GM23248 (cell line): ENCODE measurements around the gene IQGAP2. TPM values are rescaled to one million over a fixed set of nuclear protein-coding genes. Genes with fewer than 3 reads are reported as not detected.

Source experiments
- DNase-seq: peaks from one replicate; pipeline ENCODE4 v3.0.0-alpha.2; 2015
- H2AFZ ChIP-seq: fragments of 200-600 bp; sonication (generic); 2 replicates; pipeline ENCODE4 v1.6.1; 2016; ENCODE audit warnings: antibody characterized with exemption
- H3F3A ChIP-seq: fragments of 200-600 bp; sonication (generic); 2 replicates; pipeline ENCODE4 v1.6.1; 2016; ENCODE audit warnings: mild to moderate bottlenecking, antibody characterized with exemption, mixed run types; ENCODE audit not compliant: insufficient read depth
- H3K27ac ChIP-seq: fragments of 200-600 bp; sonication (generic); 2 replicates; pipeline ENCODE4 v1.5.1; 2016; ENCODE audit warnings: mild to moderate bottlenecking
- H3K27me3 ChIP-seq: fragments of 200-600 bp; sonication (generic); replicated peaks from 2 replicates; pipeline ENCODE4 v1.6.1; 2016; ENCODE audit warnings: mild to moderate bottlenecking; ENCODE audit not compliant: insufficient read depth
- H3K36me3 ChIP-seq: fragments of 200-600 bp; sonication (generic); 2 replicates; pipeline ENCODE4 v1.6.1; 2016; ENCODE audit warnings: low read depth, mild to moderate bottlenecking
- H3K4me1 ChIP-seq: fragments of 200-600 bp; sonication (generic); 2 replicates; pipeline ENCODE4 v1.6.1; 2016; ENCODE audit warnings: mild to moderate bottlenecking; ENCODE audit not compliant: insufficient read depth
- H3K4me2 ChIP-seq: fragments of 200-600 bp; sonication (generic); one replicate; pipeline ENCODE4 v1.6.1; 2016; ENCODE audit warnings: mild to moderate bottlenecking; ENCODE audit not compliant: unreplicated experiment
- H3K4me3 ChIP-seq: fragments of 200-600 bp; sonication (generic); 2 replicates; pipeline ENCODE4 v1.5.1; 2016; ENCODE audit warnings: mild to moderate bottlenecking
- H3K79me2 ChIP-seq: fragments of 200-600 bp; sonication (generic); 2 replicates; pipeline ENCODE4 v1.6.1; 2016; ENCODE audit warnings: mild to moderate bottlenecking; ENCODE audit not compliant: insufficient read depth
- H3K9ac ChIP-seq: fragments of 200-600 bp; sonication (generic); 2 replicates; pipeline ENCODE4 v1.6.1; 2016; ENCODE audit warnings: mild to moderate bottlenecking
- H3K9me2 ChIP-seq: fragments of 200-600 bp; sonication (generic); 2 replicates; pipeline ENCODE4 v1.6.1; 2016; ENCODE audit warnings: mixed run types, mild to moderate bottlenecking, moderate library complexity; ENCODE audit not compliant: insufficient read depth
- H3K9me3 ChIP-seq: fragments of 200-600 bp; sonication (generic); one replicate; pipeline ENCODE4 v1.6.1; 2017; ENCODE audit warnings: low read depth
- H4K20me1 ChIP-seq: fragments of 200-600 bp; sonication (generic); 2 replicates; pipeline ENCODE4 v1.6.0; 2016; ENCODE audit not compliant: insufficient read depth
- EZH2 ChIP-seq: fragments of 200-600 bp; sonication (generic); IDR thresholded peaks from 2 replicates; pipeline ENCODE4 v1.6.1; 2018; ENCODE audit warnings: antibody characterized with exemption, mild to moderate bottlenecking; ENCODE audit not compliant: insufficient read depth, poor library complexity, severe bottlenecking
- EZH2phosphoT487 ChIP-seq: fragments of 200-600 bp; sonication (generic); IDR thresholded peaks from 2 replicates; pipeline ENCODE4 v1.6.1; 2018; ENCODE audit warnings: antibody characterized with exemption, moderate library complexity, mild to moderate bottlenecking, low read depth; ENCODE audit not compliant: insufficient read depth
- WGBS, 2 experiments: methylation state at CpG; one replicate each; pipeline ENCODE4 v1.1.6; 2015 to 2017; ENCODE audit warnings: low lambda C conversion rate in 2 of 2, low coverage in 1 of 2; ENCODE audit errors: missing lambda C conversion rate in 2 of 2; 5-methylcytosine and 5-hydroxymethylcytosine counted together
- in situ Hi-C: fragments of 300-500 bp; cut with MboI; formaldehyde crosslinking; loops from 2 replicates; pipeline ENCODE4 v1.15.0; 2020
- polyA plus RNA-seq: library from polyadenylated mRNA; unstranded; fragments of >200 nt; fragmentation: Nextera tagmentation; extraction: Ambion mirVana; gene quantifications from 2 replicates; pipeline ENCODE4 v1.2.1, GENCODE V29; 2016
- total RNA-seq: library from RNA; depleted of rRNA; stranded (reverse); fragments of >200 nt; shearing (Covaris generic); gene quantifications from 2 replicates; pipeline ENCODE4 v1.2.3, GENCODE V29; 2014

IQGAP2 gene
- total and polyA plus RNA-seq, 2 experiments from 2014 or later: 0.11 TPM; not detected in 1

DNA sequence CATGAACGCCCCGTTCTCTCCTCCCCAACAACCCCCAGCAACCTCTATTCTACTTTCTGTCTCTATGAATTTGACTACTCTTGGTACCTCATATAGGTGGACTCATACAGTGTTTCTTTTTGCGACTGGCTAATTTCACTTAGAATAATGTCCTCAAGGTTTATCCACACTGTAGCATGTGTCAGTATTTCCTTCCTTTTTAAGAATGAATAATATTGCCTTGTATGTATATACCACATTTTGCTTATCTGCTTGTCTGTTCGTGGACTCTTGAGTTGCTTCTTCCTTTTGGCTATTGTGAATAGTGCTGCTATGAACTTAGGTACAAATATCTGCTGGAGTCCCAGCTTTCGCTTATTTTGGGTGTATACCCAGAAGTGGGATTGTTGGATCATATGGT is 42.7 kb downstream of the IQGAP2 start:
- H3K9me3 ChIP-seq: no peaks in the 10 kb centered on the region
- H4K20me1 ChIP-seq: no peaks in the 10 kb centered on the region
- H3K9ac ChIP-seq: no peak overlapping the region
- 50 to 55% methylated on average over 5 of the region's 5 CpGs for WGBS, 2 experiments
- TF ChIP-seq EZH2phosphoT487: no peak
- TF ChIP-seq EZH2: no peak
- no peak for DNase-seq
- H2AFZ ChIP-seq: no peak overlapping the region
- no peak overlapping the region for H3K27ac ChIP-seq
- H3K9me2 ChIP-seq: no peaks in the 10 kb centered on the region
- no peaks in the 10 kb centered on the region; the same call in 1 of the 2 replicates for H3K27me3 ChIP-seq
- H3K4me2 ChIP-seq: no peak overlapping the region
- H3K79me2 ChIP-seq: no peaks in the 10 kb centered on the region
- no peaks in the 10 kb centered on the region for H3K36me3 ChIP-seq
- no peaks in the 10 kb centered on the region for H3K4me1 ChIP-seq
- H3F3A ChIP-seq: no peaks in the 10 kb centered on the region
- in situ Hi-C loops: no loop called here
- H3K4me3 ChIP-seq: no peak overlapping the region

DNA sequence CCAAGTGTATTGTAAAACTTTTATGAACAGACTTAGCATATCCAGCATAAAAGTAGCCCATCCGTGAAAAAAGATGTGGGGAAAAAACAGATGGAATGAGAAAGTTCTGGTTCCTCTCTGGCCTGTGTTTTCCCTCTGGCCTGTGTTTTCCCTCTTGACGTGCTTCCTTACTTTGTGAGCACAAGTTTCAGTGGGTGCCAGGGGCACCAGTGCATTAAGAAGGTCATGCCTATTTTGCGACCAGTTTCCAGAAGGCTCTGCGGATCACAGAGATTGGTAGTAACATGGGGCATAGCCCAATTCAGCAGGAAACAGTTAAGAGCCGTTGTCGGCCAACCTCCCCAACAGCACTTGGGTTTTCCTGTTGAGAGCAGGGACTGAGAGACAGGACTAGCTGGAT is 43.7 kb downstream of the IQGAP2 start:
- Histone ChIP-seq H3K79me2 (no peaks in the 10 kb centered on the region), H3K9me2 (no peaks in the 10 kb centered on the region), H3K27me3 (no peaks in the 10 kb centered on the region; the same call in 1 of the 2 replicates), H3K4me3 (no peak overlapping the region), H4K20me1 (no peaks in the 10 kb centered on the region), H3K9ac (no peak overlapping the region), H3F3A (no peaks in the 10 kb centered on the region), H3K36me3 (no peaks in the 10 kb centered on the region), H3K9me3 (no peaks in the 10 kb centered on the region), H2AFZ (no peak overlapping the region), H3K27ac (no peak overlapping the region), H3K4me2 (no peak overlapping the region), H3K4me1 (no peaks in the 10 kb centered on the region)
- DNase-seq: no peak
- 56 to 60% methylated on average over 6 of the region's 6 CpGs for WGBS, 2 experiments
- in situ Hi-C loops: no loop called here
- TF ChIP-seq EZH2phosphoT487 (no peak), EZH2 (no peak)

DNA sequence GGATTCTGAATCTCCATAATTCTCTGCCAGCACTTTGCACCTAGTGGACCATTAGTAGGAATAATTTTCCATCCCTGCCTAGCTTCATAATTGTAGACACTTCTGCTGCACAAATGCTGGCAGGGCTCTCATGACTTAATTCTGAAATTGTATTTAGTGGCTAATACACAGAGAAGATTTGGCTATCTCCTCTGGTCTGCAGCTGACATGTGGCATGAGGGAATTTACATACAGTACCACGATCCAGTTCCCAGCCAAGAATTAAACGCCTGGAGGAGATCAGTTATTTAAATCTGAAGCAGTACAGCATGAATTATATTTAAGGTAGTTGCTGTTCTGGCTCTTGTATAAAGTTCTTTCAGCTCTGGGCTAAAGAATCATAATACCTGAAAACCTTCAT is 46.5 kb downstream of the IQGAP2 start:
- no peaks in the 10 kb centered on the region; the same call in 1 of the 2 replicates for H3K27me3 ChIP-seq
- 4 to 19% methylated on average over 2 of the region's 2 CpGs for WGBS, 2 experiments
- no peaks in the 10 kb centered on the region for H3F3A ChIP-seq
- H2AFZ ChIP-seq: no peak overlapping the region
- TF ChIP-seq EZH2 (no peak), EZH2phosphoT487 (no peak)
- H3K4me1 ChIP-seq: no peaks in the 10 kb centered on the region
- H3K9me3 ChIP-seq: no peaks in the 10 kb centered on the region
- H3K27ac ChIP-seq: no peak overlapping the region
- no peak overlapping the region for H3K4me3 ChIP-seq
- DNase-seq: no peak
- H3K4me2 ChIP-seq: no peak overlapping the region
- H3K36me3 ChIP-seq: no peaks in the 10 kb centered on the region
- no peaks in the 10 kb centered on the region for H3K9me2 ChIP-seq
- H3K9ac ChIP-seq: no peak overlapping the region
- no peaks in the 10 kb centered on the region for H3K79me2 ChIP-seq
- no peaks in the 10 kb centered on the region for H4K20me1 ChIP-seq
- in situ Hi-C loops: no loop called here

DNA sequence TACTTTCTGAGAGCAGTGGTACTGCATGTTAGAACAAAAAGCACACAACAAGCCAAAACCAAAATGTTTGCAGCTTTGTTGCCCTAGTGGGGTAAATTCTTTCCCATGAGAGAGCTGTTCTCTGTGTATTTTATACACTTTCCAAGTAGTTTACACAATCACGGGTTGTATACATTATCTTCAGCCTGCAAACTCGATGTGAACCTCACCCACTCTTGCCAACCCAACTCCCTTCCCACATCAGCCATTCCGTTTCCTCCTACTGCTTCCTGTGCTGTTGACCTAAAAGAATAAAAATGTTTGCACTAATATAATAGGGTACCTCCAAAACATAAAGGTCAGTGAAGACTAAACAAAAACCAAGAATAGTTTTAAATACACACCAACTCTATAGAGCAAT is 47.0 kb downstream of the IQGAP2 start:
- no peaks in the 10 kb centered on the region for H3K79me2 ChIP-seq
- no peak overlapping the region for H3K27ac ChIP-seq
- no peak overlapping the region for H3K9ac ChIP-seq
- H3K9me3 ChIP-seq: no peaks in the 10 kb centered on the region
- no peaks in the 10 kb centered on the region for H3F3A ChIP-seq
- no peaks in the 10 kb centered on the region for H3K9me2 ChIP-seq
- H2AFZ ChIP-seq: no peak overlapping the region
- no peak overlapping the region for H3K4me3 ChIP-seq
- H4K20me1 ChIP-seq: no peaks in the 10 kb centered on the region
- H3K4me1 ChIP-seq: no peaks in the 10 kb centered on the region
- H3K4me2 ChIP-seq: no peak overlapping the region
- in situ Hi-C loops: no loop called here
- H3K27me3 ChIP-seq: no peaks in the 10 kb centered on the region; the same call in 1 of the 2 replicates
- 10 to 12% methylated on average over 3 of the region's 3 CpGs for WGBS, 2 experiments
- H3K36me3 ChIP-seq: no peaks in the 10 kb centered on the region
- TF ChIP-seq EZH2phosphoT487: no peak
- no peak for TF ChIP-seq EZH2
- no peak for DNase-seq
